Raji (cell line): ENCODE measurements around the gene GRID1.

Experiments used
- POLR2A ChIP-seq: IDR thresholded peaks from 2 replicates; pipeline ENCODE4 v1.6.1; 2011; ENCODE audit warnings: low read depth, low read length, control low read depth; ENCODE audit not compliant: insufficient read depth

The GRID1 gene

DNA sequence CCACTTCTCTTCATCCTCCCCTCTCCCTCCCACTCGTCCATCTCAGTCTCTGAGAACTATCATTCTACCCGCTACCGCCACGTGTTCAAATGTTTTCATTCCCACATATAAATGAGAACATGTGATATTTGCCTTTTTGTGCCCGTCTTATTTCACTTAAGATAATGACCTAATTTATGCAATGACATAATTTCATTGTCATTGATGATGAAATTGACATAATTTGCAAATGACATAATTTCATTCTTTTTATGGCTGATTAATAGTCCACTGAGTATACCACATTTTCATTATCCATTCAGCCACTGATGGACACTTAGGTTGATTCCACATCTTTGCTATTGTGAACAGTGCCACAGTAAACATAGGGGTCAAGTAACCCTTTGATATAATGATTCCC lies 292.3 kb downstream of the GRID1 start:
- no peak for TF ChIP-seq POLR2A

DNA sequence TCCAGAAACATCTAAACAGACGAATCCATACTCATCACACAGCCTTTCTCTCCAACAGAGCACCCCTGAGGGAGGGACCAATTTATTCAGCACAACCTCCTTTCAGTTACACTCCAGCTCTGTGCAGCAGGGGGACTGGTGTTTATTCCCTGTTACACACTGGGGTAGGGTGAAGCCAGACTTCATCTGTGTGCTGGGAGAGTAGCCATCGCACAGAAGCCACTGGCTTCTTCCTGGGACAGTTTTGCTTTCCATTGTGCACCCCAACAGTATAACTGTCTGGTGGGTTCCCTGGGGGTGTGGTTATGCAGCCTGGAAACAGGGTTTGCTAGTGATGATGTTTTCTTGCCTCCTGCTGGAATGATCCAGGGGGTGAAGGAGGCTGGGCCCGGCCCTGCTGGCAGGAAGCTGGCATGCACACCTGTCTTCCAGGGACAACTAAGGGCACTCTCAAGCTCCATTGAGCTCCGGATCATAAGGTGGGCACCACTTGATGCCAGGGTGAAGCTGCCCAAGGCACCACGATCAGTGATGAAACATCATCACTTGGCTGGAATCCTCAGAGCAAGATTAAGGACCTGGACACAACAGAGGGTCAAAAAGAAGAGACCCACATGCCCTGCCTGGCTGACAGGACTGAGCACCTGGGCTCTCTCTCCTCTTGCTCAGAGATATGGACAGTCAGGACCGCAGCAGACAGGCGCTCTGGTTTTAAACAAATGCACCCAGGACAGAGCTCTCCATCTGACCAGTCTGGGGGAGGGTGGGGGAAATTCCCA lies 293.2 kb downstream of the GRID1 start:
- TF ChIP-seq POLR2A: no peak

DNA sequence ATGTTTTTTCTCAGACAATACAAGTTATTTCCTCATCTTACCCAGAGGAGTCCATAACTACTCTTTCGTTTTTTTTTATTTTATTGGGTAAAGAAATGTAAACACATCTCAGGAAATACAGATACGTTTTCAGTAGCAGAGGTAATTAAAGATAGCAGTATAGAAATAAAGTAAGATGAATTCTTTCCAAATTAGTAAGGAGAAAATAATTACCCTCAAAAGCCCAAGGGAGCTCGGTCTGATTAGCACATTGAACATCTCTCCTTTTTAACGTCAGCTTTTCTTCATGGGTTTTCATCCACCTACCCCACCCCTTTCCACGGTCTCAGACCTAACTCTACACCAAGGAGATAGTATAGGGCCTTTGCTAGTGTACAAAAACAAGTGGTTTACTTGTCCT lies 294.2 kb downstream of the GRID1 start:
- no peak for TF ChIP-seq POLR2A

DNA sequence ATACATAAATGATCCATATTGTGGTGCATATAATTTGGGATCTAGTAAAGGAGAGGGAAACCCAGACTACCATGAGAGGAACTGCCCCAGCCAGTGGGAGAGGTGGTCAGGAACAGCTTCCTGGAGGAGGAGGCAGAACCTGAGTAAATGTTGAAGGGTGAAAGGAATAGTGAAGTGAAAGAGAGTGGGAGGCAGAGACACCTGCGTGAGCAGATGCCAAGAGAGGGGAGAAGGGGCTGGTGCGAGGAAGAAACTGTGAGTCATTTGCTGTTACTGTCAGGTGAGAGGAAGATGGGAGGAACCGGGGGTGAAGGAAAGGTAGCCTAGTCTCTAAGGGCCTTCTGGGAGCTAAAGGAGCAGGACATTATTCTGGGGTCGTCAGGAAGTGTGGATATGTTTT lies 294.8 kb downstream of the GRID1 start:
- TF ChIP-seq POLR2A: no peak

DNA sequence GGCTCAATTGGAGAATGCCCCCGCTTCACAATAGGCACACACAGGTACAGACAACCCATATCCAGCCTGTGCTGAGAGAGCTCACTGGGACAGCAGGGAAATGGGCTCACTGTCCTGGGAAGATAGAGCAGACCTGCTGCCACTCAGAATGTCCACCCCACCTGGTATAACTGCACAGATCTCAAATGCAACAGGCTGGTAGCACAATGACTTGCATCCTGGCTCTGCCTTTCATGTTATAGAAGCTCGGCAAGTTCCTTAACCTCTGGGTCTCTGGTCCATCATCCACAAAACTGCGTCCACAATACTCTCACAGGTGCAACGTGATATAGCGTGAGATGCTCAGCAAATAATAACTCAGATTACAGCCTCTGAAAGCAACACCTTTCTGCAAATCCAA lies 295.4 kb downstream of the GRID1 start:
- no peak for TF ChIP-seq POLR2A

DNA sequence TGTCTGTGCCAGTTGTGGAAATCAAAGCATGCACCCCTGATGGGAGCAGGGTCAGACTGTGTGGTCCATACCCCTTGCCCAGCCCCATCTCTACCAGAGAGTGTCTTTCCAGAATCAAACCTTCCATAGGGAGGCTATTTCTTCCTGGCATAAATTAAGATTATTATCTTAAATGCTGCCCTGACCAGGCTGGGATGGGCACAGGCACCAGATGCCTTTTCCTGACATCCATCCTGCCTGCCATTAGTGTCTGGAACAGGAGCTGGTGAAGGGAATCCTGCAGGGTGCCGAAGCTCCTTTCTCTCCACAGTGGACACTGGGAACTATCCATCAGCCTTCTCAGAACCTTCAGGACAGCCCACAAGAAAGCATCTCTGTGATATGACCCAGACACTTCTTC lies 296.3 kb downstream of the GRID1 start:
- TF ChIP-seq POLR2A: no peak

DNA sequence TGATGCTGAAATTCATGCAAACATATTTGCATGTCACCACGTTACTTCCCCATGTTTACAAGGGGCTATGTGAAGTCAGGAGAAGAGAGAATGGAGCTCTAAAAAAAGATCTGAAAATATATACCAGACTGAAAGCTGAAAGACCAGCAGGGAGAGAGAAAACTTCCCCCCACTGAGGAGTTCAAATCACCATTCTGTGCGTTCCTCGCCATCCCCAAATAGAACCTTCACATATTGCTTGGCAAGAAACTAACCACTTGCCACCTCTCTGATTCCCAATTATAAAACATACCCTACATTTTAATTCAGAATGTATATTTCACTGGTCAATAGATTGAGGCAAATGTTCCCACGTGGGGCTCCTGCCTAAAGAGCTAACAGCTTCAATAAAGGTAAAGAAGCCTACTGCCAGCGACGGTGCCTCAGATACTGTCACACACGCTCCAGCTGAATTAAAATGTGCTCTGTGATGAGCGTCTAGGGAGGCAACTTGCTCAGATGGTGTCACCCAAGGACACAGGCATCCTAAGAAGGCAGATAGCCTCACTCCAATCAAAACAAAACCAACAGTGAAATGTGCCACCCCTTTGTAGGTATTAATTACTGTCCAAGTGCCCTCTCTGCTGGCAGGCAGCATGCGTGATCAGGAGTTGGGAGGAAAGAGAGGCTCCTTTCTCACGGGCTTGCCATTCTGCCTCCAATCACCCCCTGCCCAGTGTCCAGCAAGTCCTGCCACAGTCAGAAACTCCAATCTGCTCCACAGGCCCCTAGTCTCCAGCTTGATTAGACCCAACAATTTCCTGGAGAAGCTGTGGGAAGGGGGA lies 298.2 kb downstream of the GRID1 start:
- no peak for TF ChIP-seq POLR2A

DNA sequence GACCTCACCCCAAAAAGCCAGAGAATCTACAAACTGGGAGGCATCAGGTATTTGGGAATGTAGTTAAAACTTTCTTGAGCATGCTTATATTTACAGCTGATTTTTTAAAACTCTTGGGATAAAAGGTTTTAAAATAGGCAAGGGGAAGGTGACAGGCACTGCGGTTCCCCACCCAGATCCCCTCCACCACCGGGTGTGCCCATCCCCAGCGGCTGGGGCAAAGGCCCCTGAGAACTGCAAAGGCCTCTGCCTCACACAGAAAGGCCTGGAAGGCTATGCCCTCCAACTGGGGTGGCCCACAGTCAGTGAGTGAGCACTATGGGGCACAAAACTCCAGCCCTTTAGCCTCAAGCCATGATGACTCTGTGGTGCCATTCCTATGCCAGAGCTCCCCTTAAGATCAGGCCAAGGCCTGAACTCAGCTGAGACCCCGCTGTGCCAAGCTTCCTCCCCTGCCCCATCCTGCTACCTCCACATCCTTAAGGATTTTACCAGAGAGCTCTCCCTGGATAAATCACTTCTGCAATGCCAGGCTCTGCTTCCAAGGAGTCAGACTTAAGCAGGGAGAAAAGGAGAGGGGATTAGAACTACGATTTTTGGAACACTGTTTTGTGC lies 299.1 kb downstream of the GRID1 start:
- TF ChIP-seq POLR2A: no peak

DNA sequence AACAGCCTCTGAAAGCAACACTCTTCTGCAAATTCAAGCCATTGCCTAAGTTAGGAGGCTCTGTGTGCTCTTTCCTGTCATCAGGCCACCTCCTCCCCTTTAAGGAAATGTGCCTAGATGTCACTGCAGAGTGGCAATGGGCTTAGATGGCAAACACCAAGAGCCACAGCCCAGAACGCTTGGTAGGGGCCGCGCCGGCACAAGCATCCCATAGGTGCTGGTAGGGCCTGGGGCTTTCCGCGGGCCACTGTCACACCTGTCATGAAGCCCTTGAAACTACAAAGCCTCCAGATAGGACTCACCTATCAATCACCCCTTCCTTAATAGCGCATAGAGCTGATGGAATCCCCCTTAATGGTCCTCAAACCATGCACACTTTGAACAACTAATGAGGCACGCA lies 299.9 kb downstream of the GRID1 start:
- TF ChIP-seq POLR2A: no peak

DNA sequence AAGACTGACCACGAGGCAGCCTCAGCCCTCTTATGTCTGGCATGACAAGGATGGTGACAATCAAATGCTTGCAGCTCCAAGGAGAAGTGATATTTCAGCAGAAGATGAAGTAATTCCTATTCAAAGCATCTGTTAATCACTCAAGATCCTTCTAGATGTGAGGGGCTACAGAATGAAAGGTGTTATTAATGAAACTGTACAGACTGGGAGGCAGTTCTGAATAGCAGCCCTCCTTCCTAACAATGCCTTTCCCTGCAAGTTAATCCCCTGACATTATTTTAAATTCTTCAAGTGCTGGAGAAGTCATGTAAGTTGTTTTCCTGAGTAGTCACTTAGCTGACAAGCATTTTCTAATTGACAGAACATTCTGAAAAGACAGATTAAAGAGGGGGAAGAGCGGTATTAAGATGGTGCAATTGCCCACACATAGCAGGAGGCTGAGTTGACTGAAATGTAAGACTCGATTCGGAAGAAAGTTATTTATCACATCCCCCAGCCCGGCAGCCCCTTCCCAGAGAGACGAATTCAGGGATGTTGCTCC lies 300.8 kb downstream of the GRID1 start:
- TF ChIP-seq POLR2A: no peak

DNA sequence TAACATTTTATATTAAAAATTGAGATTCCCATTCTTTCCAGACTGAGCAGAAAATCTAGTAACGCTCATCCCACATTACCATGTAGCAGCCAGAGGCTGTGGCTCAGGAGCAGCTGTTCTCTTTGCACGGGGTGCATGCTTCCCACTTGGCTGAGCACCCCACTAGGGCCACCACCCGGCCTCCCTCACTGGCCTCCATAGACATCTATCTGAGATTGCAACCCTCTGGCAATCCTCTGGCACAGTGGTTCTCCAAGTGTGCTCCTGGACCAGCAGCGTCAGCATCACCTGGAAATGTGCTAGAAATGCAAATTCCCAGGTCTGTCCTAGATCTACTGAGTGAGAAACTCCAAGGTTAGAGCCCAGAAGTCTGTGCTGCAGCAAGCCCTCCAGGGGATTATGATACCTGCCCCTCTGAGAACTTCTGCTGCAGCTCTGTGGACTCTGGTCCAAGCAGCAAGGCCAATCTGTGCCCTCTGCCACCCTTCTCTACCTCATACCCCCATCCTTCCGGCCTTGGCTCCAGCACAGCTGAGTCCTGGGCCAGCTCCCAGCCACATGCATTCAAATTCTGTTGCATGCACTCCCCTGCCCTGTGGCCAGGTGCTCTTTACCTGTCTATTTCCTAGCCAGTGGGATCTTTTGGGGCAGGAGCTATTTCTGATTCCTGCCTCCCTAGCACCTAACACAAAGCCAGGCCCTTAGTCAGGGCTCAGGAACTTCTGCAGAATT lies 301.5 kb downstream of the GRID1 start:
- TF ChIP-seq POLR2A: no peak

DNA sequence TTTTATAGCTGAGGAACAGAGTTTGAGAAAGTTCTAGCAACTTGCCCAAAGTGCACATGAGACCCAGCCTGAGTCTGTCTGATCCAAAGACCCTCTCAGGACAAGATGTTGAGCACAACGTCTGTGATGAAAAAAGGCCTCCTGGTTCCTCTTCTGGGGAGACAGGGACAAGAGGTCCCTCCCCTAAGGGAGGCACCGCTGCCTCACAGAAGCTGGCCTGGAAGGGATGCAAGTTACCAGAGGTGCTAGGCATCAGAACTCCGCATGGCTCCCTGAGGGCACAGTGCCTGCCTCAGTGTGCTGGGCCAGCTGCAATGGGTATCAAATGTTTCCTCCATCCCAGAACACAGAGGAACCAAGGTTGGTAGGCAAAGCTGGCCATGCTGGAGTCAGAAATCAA lies 302.4 kb downstream of the GRID1 start:
- TF ChIP-seq POLR2A: no peak

DNA sequence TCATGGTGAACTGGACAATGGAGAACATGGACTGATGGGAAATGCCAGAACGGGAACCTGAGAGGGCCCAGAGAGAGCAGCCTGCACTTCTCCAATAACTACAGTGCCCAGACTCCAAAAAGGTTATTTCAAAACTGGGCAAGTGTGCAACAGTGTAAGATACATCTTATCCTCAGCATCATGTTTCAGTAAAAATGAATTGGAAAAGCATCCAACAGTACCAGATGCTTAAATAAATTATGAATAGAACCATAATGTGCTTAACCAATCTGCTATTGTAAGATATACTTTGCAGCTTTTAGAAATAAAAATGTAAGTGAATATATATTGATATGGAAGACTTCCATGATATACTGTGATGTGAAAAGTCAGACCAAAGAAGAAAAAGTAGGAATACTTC lies 303.3 kb downstream of the GRID1 start:
- no peak for TF ChIP-seq POLR2A

DNA sequence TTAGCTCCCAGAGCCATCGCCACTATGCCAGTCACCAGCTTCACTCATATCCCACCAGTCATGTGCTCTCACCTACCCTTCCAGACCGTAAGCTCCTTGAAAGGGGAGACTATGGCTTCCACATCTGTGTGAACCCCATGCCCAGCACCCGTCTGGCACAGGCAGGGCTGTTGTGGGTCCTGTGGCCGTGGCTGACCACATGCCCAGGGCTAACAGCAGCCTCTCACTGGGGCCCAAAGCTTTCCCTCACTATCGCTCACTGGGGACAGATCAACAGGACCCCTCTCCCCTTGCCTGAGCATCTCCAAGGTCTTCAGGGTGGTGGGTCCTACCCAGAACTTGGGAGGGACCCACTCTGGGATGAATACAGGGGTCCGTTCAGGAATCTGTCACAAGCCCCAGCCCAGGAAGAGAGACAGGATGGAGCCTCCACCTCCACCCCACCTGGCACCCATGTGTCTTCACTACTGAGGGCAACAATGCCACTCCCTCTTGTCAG lies 303.9 kb downstream of the GRID1 start:
- TF ChIP-seq POLR2A: no peak

DNA sequence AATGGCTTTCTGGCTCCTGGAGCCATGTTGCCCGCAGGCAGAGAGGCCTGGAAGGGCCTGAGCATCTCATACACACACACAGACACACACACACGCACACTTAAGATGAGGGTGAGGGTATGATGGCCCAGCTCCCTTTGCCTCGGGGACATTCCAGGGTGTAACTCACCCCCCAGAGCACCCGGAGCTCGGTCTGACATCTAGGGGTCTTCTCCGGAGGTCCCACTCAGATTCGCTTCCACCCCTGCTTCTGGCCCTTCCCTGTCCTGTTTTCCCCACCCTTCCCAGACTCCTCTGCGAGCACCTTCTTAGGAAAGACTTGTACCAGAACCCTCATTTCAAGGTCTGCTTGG lies 304.4 kb downstream of the GRID1 start:
- no peak for TF ChIP-seq POLR2A
